ENCODE data around the gene HSPA6. TPM values are rescaled to one million over a fixed set of nuclear protein-coding genes. Genes with fewer than 3 reads are reported as not detected.

Gene HSPA6
- total RNA-seq, 1 donor from 2014 or later: not detected

Other genes with a start within 250 kb of the HSPA6 start
- 1.1 and 2.0 TPM in 2 replicates for gene MPZ, start 214.6 kb upstream of the HSPA6 start, total RNA-seq (ENCODE audit: low replicate concordance)
- gene SDHC, start 210.2 kb upstream of the HSPA6 start, total RNA-seq (ENCODE audit: low replicate concordance): 61.2 and 95.7 TPM in 2 replicates
- not detected in 2 replicates for gene CFAP126, start 156.7 kb upstream of the HSPA6 start, total RNA-seq (ENCODE audit: low replicate concordance)
- 0.53 TPM in 1 of 2 replicates, not detected in the other for gene FCGR2A, start 19.1 kb upstream of the HSPA6 start, total RNA-seq (ENCODE audit: low replicate concordance)
- not detected in 2 replicates for gene FCGR3A, start 25.3 kb downstream of the HSPA6 start, total RNA-seq (ENCODE audit: low replicate concordance)
- gene FCGR3B, start 106.6 kb downstream of the HSPA6 start, total RNA-seq (ENCODE audit: low replicate concordance): not detected in 2 replicates
- gene FCGR2B, start 138.6 kb downstream of the HSPA6 start, total RNA-seq (ENCODE audit: low replicate concordance): 0.15 TPM in 1 of 2 replicates, not detected in the other
- not detected in 2 replicates for gene FCRLA, start 182.7 kb downstream of the HSPA6 start, total RNA-seq (ENCODE audit: low replicate concordance)
- gene FCRLB, start 197.0 kb downstream of the HSPA6 start, total RNA-seq (ENCODE audit: low replicate concordance): 0.19 TPM in 1 of 2 replicates, not detected in the other
- 66.5 and 81.1 TPM in 2 replicates for gene DUSP12, start 225.2 kb downstream of the HSPA6 start, total RNA-seq (ENCODE audit: low replicate concordance)
- 22.3 and 31.7 TPM in 2 replicates for gene ATF6, start 241.8 kb downstream of the HSPA6 start, total RNA-seq (ENCODE audit: low replicate concordance)